OCI-LY1 (cell line): ENCODE results near the gene PTPRZ1.

ENCODE experiments used
- CTCF ChIP-seq: fragments of 200-600 bp; sonication (generic), shearing (Covaris generic); IDR thresholded peaks from 2 replicates; pipeline ENCODE4 v1.5.1; 2017; ENCODE audit warnings: mild to moderate bottlenecking, antibody characterized with exemption, low read length, moderate library complexity, mixed read lengths
- EZH2 ChIP-seq: fragments of 200-600 bp; sonication (generic), shearing (Covaris generic); IDR thresholded peaks from 2 replicates; pipeline ENCODE4 v1.8.0; 2017; ENCODE audit warnings: borderline replicate concordance, mixed run types, mild to moderate bottlenecking, antibody characterized with exemption, low read length, moderate library complexity, mixed read lengths

- TF ChIP-seq CTCF, result no peak
- no peak for TF ChIP-seq EZH2
Measured at GRCh38 chr7:121957626-121958025, 84.7 kb downstream of the PTPRZ1 start.
